ENCODE data around the gene GALNS.
"Not testable (repeated sequence)": the region's sequence is repeated elsewhere in the genome, so short reads cannot be mapped to it uniquely, and the experiment has no call there.

GALNS gene

DNA sequence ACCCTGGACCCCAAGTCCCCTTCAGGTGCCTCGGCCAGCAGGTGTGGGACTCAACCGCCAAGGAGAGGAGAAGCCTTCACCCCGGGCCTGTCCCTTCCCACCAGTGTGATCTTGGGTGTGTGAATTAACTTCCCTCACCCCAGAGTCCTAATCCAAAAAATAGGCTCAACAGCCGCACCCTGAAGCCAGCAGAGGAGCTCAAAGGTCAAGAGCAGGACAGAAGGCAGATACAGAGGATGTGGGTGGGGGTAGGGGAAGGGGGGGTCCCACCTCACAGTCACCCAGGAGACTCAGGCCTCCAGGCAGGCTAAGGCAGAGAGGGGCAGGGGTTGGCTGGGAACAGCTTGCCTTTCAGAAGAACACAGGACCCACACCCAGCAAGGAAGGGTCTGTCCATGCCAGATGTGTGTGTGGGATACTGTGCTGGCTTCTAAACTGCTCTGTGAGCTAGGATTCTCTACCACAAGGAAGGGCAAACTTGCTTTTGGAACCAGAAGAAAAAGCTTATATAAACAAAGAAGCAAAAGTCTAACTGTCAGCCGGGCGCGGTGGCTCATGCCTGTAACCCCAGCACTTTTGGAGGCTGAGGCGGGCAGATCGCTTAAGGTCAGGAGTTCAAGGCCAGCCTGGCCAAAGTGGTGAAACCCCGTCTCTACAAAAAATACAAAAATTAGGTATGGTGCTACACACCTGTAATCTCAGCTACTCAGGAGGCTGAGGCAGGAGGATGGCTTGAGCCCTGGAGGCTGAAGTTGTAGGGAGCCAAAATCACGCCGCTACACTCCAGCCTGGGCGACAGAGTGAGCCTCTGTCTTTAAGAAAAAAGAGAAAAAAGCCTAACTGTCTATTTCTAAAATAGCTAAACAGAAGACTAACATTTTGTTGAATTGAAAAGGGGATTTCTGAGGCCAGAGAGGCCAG lies 76.3 kb downstream of the GALNS start:
- no peak for FAIRE-seq

DNA sequence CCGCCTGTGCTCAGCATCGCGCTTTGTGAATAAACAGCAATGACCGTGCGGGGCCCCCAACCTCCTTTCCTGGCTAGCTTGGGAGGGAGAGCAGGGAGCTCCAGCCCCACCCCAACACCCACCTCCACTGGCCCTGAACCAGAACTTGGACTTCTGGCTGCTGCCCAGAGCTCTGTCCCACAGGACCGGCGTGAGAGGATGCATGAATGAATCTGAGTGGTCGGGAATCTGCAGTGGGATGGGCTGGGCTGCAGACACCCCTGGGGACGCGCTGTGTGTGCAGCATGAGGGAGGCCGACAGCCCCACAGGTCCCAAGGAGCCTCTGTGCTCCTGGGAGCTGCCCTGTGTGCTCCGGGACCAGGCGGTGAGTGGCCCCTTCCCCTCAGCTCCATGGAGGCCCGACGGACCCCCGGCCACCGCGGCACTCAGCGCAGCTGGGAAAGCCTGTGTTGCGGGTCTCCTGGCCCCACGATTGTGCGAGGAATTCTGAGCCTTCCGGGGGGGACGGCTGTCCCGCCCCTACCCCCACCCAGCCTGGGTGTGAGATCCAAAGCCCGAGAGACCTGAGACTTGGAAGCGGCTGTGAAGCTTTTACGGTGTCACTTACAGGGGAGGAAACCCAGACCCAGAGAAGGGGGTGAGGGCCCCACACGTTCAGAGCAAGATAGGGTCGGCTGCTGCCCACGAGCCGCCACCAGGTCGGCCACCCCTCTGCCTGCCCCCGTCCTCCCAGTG lies 77.2 kb downstream of the GALNS start:
- no peak for FAIRE-seq

DNA sequence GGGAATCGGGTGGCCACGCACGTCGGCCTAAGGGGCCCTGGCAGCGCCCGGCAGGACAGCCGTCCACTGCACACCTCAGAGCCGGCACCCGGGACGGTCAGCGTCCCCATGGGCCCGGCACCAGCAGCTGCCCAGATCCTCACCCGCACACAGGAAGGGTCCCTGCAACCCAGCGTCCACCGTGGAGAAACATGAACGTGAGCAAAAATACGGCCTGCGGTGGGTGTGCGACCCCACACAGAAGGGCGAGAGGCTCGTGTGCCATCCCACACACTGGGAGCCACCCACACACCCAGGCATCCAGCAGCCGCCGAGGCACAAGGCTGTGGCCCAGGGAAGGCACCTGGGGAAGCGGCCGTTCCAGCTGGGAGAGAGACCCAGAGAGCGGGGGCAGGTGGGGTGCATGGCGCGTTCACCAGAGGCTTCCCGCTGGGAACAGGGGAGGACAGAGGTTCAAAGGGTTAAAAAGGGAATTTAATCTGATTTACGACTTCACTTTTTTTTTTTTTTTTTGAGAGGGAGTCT lies 78.1 kb downstream of the GALNS start:
- no peak for FAIRE-seq

DNA sequence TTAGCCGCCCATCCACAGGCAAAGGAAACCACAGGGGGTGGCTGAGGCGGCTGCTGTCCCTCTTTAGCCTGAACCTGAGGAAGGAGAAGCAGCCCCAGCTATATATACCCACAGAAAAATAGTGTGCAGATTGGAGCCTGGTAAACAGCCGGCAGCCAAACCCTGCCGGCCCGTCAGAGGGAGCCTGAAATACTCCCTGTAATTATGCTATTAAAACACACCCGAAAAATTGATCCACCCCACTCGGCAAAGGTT lies 78.5 kb downstream of the GALNS start:
- no peak for FAIRE-seq

DNA sequence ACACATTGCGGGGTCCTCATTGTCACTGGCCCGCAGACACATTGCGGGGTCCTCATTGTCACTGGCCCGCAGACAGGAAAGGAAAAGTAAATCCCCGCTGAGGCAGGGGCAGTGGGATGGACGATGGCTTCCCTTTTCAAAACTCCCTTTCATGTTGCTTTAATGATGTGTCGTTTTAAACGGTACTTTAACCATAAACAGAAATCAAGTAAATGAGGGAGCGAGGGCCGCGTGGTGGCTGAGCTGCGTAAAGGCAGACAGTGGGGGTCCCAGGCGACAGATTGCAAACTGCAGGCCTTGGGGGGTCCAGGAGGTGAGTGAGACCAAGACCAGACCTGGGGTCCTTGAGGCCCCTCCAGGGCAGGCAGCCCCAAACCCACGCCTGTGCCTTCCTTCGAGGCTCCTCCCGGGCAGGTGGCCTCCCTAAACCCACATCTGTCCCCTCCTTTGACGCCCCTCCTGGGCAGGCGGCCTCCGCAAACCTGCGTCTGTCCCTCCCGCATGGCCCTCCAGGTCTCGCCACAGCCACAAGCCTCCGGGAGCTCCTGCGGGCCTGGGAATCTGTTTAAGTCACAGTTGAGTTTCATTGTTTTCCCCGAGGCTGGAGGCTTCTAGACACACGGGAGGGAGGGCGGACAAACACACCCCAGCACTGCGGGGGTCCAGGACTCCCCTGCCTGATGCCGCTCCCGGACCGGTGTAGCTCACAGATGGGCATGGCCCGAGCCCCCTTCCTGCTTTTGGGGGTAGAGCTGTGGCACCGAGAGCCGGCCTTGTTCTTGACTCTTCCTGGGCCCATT lies 79.1 kb downstream of the GALNS start:
- FAIRE-seq: no peak

DNA sequence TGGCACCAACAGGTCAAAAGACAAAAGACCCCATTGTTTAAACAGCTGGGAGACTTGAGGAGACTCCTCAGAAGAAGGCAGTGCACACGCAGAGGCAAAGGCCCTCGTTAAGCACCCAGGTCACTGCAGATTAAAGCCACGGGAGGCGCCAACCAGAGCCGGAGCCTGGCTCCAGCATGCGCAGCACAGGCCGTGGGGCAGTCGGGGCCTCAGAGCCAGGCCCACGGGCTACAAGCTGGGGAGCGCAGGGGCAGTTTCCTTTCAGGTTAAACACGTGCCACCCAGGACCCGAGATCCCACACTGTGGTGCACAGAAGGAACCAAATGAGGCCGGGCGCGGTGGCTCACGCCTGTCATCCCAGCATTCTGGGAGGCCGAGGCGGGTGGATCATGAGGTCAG lies 80.9 kb downstream of the GALNS start:
- no peak for FAIRE-seq

DNA sequence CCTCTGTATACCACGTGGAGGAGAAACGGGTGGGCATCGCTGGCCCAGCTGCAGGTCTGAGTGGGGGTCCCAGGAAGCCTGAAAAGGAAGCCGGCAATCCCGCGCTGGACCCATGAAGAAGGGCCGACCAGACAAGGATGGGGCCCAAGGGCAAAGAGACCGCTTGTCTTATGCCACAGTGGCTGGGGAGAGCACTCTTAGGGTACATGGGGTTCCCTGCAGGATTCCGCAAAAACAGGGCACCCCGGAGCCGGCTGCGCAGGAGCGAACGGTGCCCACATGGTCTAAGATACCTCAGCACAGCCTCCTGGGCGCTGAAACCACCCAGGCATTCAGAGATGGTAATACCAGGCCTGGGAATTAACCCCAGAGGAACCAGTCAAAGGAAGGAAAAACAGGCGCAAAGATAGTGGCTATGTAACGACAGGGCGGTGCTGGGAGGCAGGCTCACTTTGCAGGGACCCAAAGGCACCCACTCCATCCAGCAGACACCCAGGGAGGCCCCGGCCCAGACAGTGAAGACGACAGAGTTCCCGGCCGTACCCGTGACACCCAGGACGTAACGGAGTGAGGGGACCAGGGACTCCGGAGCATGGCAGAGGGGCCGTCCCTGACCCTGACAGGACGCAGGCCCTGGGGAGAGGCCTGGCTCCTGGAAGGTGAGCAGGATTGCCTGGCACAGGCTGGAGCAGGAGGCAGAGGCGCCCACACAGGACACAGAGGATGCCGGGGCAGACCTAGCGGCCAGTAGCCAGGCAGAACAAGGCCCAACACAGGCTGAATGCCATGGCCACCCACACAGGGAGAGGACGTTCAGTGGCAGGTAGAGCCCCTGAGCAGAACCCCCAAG lies 82.0 kb downstream of the GALNS start:
- FAIRE-seq: no peak

- no peak for FAIRE-seq
These were observed 82.9 kb downstream of the GALNS start for GRCh38 chr16:88773812-88774291.

GRCh38 chr16:88772871-88773811 lies 83.6 kb downstream of the GALNS start:
- FAIRE-seq: no peak

DNA sequence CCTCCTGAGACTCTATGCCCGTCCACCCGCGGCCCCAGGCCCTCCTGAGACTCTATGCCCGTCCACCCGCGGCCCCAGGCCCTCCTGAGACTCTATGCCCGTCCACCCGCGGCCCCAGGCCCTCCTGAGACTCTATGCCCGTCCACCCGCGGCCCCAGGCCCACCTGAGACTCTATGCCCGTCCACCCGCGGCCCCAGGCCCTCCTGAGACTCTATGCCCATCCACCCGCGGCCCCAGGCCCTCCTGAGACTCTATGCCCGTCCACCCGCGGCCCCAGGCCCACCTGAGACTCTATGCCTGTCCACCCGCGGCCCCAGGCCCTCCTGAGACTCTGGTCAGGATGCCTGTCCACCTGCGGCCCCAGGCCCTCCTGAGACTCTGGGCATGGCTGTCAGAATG lies 85.0 kb downstream of the GALNS start:
- not testable (repeated sequence) for FAIRE-seq

DNA sequence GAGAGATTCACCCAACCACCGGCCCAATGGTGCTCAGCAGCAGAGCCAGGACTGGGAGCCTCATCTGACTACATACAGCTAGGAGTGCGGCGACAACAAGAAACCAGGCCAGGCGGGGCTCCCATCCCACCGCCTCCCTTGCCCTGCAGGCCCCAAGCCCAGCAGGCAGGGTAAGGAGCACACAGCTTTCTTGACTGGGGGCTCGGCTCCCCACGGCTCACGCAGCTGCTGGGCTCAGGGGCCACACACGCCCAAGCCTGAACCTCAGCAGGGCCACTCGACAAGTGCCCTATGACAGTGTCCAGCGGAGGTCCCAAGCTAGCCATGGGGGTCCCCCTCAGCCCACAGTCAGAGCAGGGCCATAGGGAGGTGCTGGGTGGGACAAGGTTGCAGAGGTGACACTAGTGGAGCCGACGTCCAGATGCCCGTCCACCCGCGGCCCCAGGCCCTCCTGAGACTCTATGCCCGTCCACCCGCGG lies 85.4 kb downstream of the GALNS start:
- FAIRE-seq: no peak

GRCh38 chr16:88770461-88771293 lies 86.1 kb downstream of the GALNS start:
- no peak for FAIRE-seq

DNA sequence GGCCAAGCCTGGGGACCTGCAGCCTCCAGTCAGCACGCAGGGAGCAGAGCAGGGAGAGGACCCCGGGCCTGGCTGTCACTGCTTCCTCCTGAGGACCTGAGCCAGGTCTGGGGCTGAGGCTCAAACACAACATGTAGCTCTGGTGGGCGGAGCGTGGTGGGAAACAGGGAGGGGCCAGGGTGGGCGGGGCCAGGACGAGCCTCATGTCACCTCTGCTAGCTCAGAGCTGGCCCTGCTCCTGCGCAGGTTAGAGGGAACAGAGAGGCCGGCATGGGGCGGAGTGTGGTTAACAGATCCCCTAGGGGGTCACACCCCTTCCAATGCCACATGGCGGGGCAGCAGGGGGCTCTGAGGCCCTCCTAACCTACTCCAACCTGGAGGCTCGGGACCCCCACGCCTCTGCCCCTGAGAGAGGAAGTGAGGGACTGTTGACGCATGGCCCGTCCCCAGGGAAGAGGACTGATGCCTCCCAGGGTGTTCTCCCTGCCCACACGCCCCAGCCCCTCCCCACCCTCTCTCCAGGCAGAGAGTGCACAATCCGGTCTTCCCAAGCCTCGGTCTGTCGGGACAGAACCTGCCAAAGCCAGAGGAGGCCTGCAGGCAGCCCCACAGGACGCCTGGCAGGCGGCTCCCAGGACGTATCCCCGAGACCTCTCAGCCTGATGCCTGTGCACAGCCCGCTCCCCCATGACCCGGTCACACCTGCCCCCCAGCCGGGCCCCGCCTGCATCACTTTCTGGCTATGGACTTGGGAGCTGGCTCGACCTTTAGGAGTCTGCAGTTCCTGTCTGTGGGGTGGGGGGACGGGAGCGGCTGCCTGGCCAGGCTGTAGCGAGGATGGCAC lies 86.9 kb downstream of the GALNS start:
- no peak for FAIRE-seq

DNA sequence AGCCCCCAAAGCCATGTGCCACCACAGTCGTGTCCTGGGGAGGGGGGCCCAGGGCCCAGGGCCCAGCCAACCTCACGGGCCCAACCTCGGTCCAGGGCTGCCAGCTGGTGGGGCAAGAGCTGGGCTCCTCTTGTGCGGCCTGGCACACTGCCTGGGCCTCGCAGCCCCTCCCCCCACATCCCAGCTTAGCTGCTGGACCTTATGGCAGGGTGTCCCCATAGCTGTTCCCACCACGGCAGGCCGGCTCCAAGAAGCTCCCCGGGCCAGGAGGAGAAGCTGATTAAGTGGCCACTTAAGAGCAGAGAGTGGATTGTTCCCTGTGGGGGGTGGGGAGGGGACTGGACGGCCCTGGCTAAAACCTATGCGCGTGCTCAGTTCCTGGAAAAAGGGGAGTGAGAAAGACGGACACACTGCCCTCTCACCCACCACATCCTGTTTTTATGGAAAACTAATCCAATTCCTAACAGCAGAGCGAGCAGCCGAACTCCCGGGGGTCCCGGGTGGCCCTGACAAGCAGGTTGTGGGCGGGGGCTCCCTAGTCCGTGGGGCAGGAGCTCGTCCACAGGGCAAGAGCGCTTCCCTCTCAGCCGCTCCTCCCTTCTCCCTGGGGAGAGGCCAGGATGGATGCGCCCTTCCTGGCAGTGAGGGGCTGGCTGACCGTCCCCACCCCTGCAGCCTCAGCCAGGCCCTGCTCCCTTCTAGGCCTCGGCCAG lies 88.5 kb downstream of the GALNS start:
- no peak for FAIRE-seq

- no peak for FAIRE-seq
These were observed 89.1 kb downstream of the GALNS start for GRCh38 chr16:88767546-88768070.

DNA sequence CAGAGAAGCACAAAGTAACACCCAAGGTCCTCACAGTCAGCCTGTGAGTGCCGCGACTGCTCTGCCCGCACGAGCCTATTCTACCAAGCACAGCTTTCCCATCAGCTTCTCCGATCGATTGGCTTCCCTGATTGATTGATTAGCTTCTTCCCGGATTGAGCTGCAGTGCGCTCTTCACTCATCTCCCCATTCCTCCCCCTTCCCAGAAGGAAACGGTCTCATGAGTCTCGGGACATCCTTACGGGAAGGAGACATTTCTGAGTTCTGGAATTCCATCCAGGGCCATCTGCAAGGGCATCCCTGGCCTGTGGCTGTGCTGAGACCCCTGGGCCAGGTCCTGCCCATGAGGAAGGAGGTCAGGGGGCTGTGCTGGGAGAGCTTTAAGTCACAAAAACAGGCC lies 89.8 kb downstream of the GALNS start:
- no peak for FAIRE-seq

DNA sequence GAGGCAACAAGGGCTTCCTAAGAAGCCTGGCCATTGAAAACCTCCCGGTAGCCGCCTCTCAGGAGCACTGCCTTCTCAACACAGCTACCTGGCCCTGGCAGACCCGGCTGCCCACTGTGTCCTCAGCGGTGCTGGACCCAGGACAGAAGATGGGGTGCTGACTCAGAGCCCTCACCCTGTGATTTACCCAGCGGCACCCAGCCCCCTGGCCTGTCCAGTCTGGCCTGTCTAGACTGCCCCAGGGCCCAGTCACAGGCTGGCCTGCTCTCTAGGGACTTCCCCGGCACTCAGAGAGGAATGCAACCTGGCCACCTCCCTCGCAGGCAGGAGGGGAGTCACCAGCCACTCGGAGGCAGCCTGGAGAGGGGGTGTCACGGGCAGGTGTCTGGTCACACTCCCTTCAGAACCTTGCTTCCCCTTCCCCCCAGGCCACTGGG lies 91.8 kb downstream of the GALNS start:
- FAIRE-seq: no peak

DNA sequence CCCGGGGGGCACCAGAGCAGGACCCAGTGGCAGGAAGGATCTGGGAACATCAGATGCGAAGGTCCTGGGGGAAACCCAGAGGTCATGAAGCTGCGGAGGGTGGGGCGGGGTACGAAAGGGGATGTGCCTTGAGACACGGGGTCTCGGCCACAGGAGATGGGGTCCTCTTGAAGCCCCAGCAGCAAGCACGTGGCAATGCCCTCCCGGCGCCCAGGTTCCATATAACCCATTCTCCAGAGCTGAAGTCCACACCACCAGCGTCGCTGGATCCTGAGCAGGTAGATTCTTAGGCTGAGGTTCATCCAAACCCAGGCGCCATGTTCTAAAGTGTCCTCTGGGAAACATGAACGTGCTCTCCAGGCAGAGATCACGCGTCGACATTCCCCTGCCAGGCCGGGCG lies 92.7 kb downstream of the GALNS start:
- FAIRE-seq: no peak
